OCI-LY1 (cell line): ENCODE measurements around the gene ERCC5.

Experiments
- H2AFZ ChIP-seq: fragments of 200-600 bp; sonication (generic), shearing (Covaris generic); 2 replicates; pipeline ENCODE4 v1.6.0; 2014; ENCODE audit warnings: antibody characterized with exemption, mild to moderate bottlenecking, low read length
- H3F3A ChIP-seq: fragments of 200-600 bp; sonication (generic), shearing (Covaris generic); 2 replicates; pipeline ENCODE4 v1.6.0; 2014; ENCODE audit warnings: mild to moderate bottlenecking, antibody characterized with exemption, low read length, moderate library complexity; ENCODE audit not compliant: insufficient read depth
- H3K27ac ChIP-seq: fragments of 200-600 bp; sonication (generic); 2 replicates; pipeline ENCODE4 v1.5.1; 2014; ENCODE audit warnings: low read length, mixed run types, mild to moderate bottlenecking, low read depth; ENCODE audit not compliant: poor library complexity, severe bottlenecking
- H3K27me3 ChIP-seq: fragments of 200-600 bp; sonication (generic); 2 replicates; pipeline ENCODE4 v1.6.0; 2014; ENCODE audit warnings: antibody characterized with exemption, mild to moderate bottlenecking, low read length, moderate library complexity; ENCODE audit not compliant: insufficient read depth
- H3K36me3 ChIP-seq: fragments of 200-600 bp; sonication (generic); 2 replicates; pipeline ENCODE4 v1.6.1; 2014; ENCODE audit warnings: mild to moderate bottlenecking, antibody characterized with exemption, low read length, moderate library complexity, mixed read lengths; ENCODE audit not compliant: insufficient read depth
- H3K4me1 ChIP-seq: fragments of 200-600 bp; sonication (generic); 2 replicates; pipeline ENCODE4 v1.5.1; 2014; ENCODE audit warnings: mild to moderate bottlenecking, low read length, moderate library complexity; ENCODE audit not compliant: insufficient read depth, severe bottlenecking
- H3K4me2 ChIP-seq: fragments of 200-600 bp; sonication (generic), shearing (Covaris generic); 2 replicates; pipeline ENCODE4 v1.6.1; 2014; ENCODE audit warnings: low read length
- H3K4me3 ChIP-seq: fragments of 200-600 bp; sonication (generic); 2 replicates; pipeline ENCODE4 v1.5.1; 2014; ENCODE audit warnings: low read length, low read depth, mild to moderate bottlenecking, mixed read lengths; ENCODE audit not compliant: poor library complexity, severe bottlenecking
- H3K79me2 ChIP-seq: fragments of 200-600 bp; shearing (Covaris generic); 2 replicates; pipeline ENCODE4 v1.6.1; 2016; ENCODE audit warnings: mixed run types, low read length, mixed read lengths; ENCODE audit not compliant: insufficient read depth
- H3K9ac ChIP-seq: fragments of 200-600 bp; sonication (generic), shearing (Covaris generic); 2 replicates; pipeline ENCODE4 v1.6.1; 2014; ENCODE audit warnings: mild to moderate bottlenecking, low read length, mixed read lengths
- H3K9me2 ChIP-seq: fragments of 200-600 bp; sonication (generic), shearing (Covaris generic); 2 replicates; pipeline ENCODE4 v1.6.1; 2014; ENCODE audit warnings: low read depth, mild to moderate bottlenecking, low read length, mixed read lengths
- H3K9me3 ChIP-seq: fragments of 200-600 bp; shearing (Covaris generic); 2 replicates; pipeline ENCODE4 v1.6.1; 2014; ENCODE audit warnings: low read length, mixed read lengths
- H4K20me1 ChIP-seq: fragments of 200-600 bp; sonication (generic), shearing (Covaris generic); 2 replicates; pipeline ENCODE4 v1.6.0; 2016; ENCODE audit warnings: mild to moderate bottlenecking, low read length; ENCODE audit not compliant: insufficient read depth
- EZH2 ChIP-seq: fragments of 200-600 bp; sonication (generic), shearing (Covaris generic); IDR thresholded peaks from 2 replicates; pipeline ENCODE4 v1.8.0; 2017; ENCODE audit warnings: borderline replicate concordance, mixed run types, mild to moderate bottlenecking, antibody characterized with exemption, low read length, moderate library complexity, mixed read lengths
- TF ChIP-seq, protein P1 (sequence below): fragments of 200-600 bp; sonication (generic), shearing (Covaris generic); IDR thresholded peaks from 2 replicates; pipeline ENCODE4 v1.5.1; 2017; ENCODE audit warnings: mild to moderate bottlenecking, antibody characterized with exemption, low read length, moderate library complexity, mixed read lengths

Gene ERCC5

DNA sequence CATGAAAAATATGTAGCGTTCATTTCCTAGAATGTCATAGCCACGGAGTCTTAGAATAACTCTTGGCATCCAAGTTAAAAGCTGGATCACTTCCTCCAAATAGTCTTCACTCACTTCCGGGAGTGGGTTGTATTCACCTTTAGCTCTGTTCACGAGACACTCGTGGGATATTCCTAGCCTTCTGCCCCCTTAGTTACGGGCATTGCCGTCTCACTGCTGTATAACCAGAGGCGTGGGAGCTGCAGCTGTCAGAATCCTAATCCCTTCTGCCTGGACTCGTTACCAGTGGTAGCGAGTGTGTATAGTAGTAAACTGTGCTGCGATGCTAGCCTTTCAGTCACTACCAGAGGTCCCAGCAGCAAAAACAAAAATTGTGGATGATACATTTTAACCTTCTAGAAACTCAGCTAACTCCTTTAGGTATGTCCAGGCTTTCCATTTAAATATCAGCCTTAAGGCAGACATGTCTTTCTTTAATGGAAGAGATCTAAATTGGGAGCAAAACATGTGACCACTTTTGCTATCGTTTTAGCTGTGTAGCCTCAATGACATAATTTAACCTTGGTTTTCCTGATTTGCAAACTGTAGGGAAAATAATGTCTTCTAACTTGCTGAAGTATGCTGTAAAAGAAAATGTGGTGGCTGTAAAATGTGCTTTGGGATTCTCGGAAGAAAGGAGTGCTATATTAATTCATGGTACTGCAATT, 34.1 kb downstream of the ERCC5 start:
- H3K27me3 ChIP-seq, result no peaks in the 10 kb centered on the region
- H3K79me2 ChIP-seq, result no peaks in the 10 kb centered on the region
- no peak overlapping the region for H3K4me2 ChIP-seq
- H3K9ac ChIP-seq, result no peak overlapping the region
- no peaks in the 10 kb centered on the region for H4K20me1 ChIP-seq
- no peak overlapping the region for H3K27ac ChIP-seq
- H3K4me3 ChIP-seq, result no peak overlapping the region
- no peaks in the 10 kb centered on the region for H3F3A ChIP-seq
- no peaks in the 10 kb centered on the region for H3K9me3 ChIP-seq
- no peaks in the 10 kb centered on the region for H3K4me1 ChIP-seq
- H2AFZ ChIP-seq, result no peak overlapping the region
- peaks cover 19% of the 10 kb centered on the region for H3K36me3 ChIP-seq
- no peaks in the 10 kb centered on the region for H3K9me2 ChIP-seq
- TF ChIP-seq EZH2, result no peak
- TF ChIP-seq, protein P1, sequence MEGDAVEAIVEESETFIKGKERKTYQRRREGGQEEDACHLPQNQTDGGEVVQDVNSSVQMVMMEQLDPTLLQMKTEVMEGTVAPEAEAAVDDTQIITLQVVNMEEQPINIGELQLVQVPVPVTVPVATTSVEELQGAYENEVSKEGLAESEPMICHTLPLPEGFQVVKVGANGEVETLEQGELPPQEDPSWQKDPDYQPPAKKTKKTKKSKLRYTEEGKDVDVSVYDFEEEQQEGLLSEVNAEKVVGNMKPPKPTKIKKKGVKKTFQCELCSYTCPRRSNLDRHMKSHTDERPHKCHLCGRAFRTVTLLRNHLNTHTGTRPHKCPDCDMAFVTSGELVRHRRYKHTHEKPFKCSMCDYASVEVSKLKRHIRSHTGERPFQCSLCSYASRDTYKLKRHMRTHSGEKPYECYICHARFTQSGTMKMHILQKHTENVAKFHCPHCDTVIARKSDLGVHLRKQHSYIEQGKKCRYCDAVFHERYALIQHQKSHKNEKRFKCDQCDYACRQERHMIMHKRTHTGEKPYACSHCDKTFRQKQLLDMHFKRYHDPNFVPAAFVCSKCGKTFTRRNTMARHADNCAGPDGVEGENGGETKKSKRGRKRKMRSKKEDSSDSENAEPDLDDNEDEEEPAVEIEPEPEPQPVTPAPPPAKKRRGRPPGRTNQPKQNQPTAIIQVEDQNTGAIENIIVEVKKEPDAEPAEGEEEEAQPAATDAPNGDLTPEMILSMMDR, result no peak

DNA sequence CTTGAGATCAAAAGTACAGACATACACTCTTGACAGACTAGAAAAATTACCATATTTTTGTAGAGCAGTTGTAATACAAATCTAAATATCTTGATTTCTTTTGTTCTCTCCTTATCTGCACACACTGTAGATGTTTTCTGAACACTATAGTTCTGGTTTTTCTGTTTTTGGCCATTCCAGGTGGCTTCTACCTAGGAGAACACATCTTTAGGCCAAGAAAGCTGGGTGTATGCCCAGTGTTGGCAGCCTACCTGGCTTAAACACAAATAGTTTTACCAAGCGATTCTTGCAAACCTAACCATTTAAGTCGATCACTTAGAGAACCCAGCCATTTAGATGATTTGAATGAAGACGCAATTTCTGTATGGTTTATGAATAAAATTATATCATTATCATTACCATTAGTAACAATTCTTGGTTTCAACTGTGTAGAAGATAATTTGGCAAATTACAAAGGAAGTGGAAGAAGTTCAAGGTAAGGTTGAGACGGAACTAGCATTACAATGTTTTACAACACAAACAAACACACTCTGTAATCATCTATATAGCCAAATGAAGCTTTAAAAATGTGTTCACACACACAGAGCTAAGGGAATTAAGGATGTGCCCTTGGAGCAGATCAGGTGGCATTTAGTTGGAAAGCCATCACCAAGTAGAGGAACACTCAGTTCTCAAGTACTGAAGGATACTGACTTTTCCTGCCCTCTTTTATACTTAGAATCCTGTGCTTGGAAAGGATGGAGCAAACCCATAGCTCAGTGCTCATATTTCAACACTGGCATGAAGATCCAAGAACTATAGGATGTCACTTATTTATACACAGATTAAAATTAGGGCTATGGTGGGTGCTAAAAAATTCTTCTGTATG, 36.2 kb downstream of the ERCC5 start:
- H2AFZ ChIP-seq, result no peak overlapping the region
- no peak for TF ChIP-seq EZH2
- TF ChIP-seq, protein P1, result no peak
- no peaks in the 10 kb centered on the region for H4K20me1 ChIP-seq
- H3K9ac ChIP-seq, result no peak overlapping the region
- no peak overlapping the region for H3K4me3 ChIP-seq
- no peaks in the 10 kb centered on the region for H3K27me3 ChIP-seq
- no peak overlapping the region for H3K4me2 ChIP-seq
- H3F3A ChIP-seq, result no peaks in the 10 kb centered on the region
- no peaks in the 10 kb centered on the region for H3K36me3 ChIP-seq
- H3K4me1 ChIP-seq, result no peaks in the 10 kb centered on the region
- H3K27ac ChIP-seq, result no peak overlapping the region
- H3K9me3 ChIP-seq, result no peaks in the 10 kb centered on the region
- H3K9me2 ChIP-seq, result no peaks in the 10 kb centered on the region
- no peaks in the 10 kb centered on the region for H3K79me2 ChIP-seq

DNA sequence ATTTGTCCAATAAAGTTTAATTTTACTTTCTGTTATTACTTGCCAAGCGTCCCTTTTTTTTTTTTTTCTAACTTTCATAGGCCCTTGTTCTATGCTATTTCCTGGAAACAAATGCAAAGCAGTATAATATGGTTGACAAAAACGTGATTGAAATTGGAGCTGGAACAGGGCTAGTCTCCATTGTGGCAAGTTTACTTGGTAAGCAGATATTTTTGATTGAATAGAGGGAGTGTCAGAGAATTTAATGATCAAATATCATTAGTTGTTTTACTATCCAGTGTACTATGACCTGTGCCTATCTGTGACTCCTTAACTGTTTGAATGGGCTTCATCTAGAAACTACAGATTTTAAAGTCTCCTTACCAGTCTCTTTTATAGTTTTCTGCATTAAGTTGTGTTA, 46.7 kb downstream of the ERCC5 start:
- H3K79me2 ChIP-seq, result no peaks in the 10 kb centered on the region
- no peaks in the 10 kb centered on the region for H3K4me1 ChIP-seq
- no peaks in the 10 kb centered on the region for H3K9me2 ChIP-seq
- no peaks in the 10 kb centered on the region for H3K36me3 ChIP-seq
- no peak overlapping the region for H3K9ac ChIP-seq
- no peak overlapping the region for H3K27ac ChIP-seq
- H3K9me3 ChIP-seq, result no peaks in the 10 kb centered on the region
- no peak overlapping the region for H3K4me3 ChIP-seq
- no peaks in the 10 kb centered on the region for H4K20me1 ChIP-seq
- TF ChIP-seq, protein P1, result no peak
- TF ChIP-seq EZH2, result no peak
- H2AFZ ChIP-seq, result no peak overlapping the region
- no peak overlapping the region for H3K4me2 ChIP-seq
- H3F3A ChIP-seq, result no peaks in the 10 kb centered on the region
- no peaks in the 10 kb centered on the region for H3K27me3 ChIP-seq
